ENCODE measurements around the gene FBXO24. TPM values are rescaled to one million over a fixed set of nuclear protein-coding genes. Genes with fewer than 3 reads are reported as not detected.
"Not testable (repeated sequence)": the region's sequence is repeated elsewhere in the genome, so short reads cannot be mapped to it uniquely, and the experiment has no call there.

The FBXO24 gene
- total and polyA plus RNA-seq, 11 donors: 0.11 to 0.75 (median 0.31) TPM; not detected in 4

GRCh38 chr7:100547872-100548271 is 38.3 kb upstream of the FBXO24 start:
- Histone ChIP-seq H3K9me3 (no peaks in the 10 kb centered on the region), H3K27ac (peak overlapping the region; percentile 77 to 92 (median 88)), H3K36me3 (peaks cover 0 to 40% (median 23%) of the 10 kb centered on the region in 9 donors), H3K4me3 (no peak overlapping the region), H3K27me3 (no peaks in the 10 kb centered on the region), H3K4me1 (peaks cover 10 to 77% (median 48%) of the 10 kb centered on the region in 12 donors)
- intact Hi-C loops (cut with DNase I): no loop called here
- WGBS, 4 donors: 0 to 20% (median 6%) methylated on average over 2 of the region's 2 CpGs
- peak in 4 of 5 donors; percentile 38 to 64 (median 48) for DNase-seq
- peak in 3 of 4 donors; percentile 27 to 61 (median 45) for ATAC-seq
- TF ChIP-seq CTCF (IDR thresholded peaks at IDR 0.05): no peak
- TF ChIP-seq POLR2A (IDR thresholded peaks at IDR 0.05): no peak

- WGBS, 4 donors: 66 to 78% (median 72%) methylated on average over 5 of the region's 5 CpGs
These were observed 37.7 kb upstream of the FBXO24 start for GRCh38 chr7:100548446-100548845.

GRCh38 chr7:100552532-100552931 is 33.6 kb upstream of the FBXO24 start:
- no peaks in the 10 kb centered on the region for H3K9me3 ChIP-seq
- H3K4me3 ChIP-seq: no peak overlapping the region
- TF ChIP-seq CTCF (IDR thresholded peaks at IDR 0.05) (no peak), POLR2A (IDR thresholded peaks at IDR 0.05) (no peak)
- ATAC-seq (no peak), DNase-seq (no peak)
- no peak overlapping the region for H3K27ac ChIP-seq
- 98 to 100% (median 98%) methylated on average over 2 of the region's 2 CpGs for WGBS, 4 donors
- H3K36me3 ChIP-seq: peaks cover 0 to 82% (median 61%) of the 10 kb centered on the region in 9 donors
- peaks cover 0 to 32% (median 11%) of the 10 kb centered on the region in 12 donors for H3K4me1 ChIP-seq
- intact Hi-C loops (cut with DNase I): no loop called here
- no peaks in the 10 kb centered on the region for H3K27me3 ChIP-seq

More at GRCh38 chr7:100548446-100548845, 37.7 kb upstream of the FBXO24 start:
- peak overlapping the region; percentile 77 to 92 (median 88) for H3K27ac ChIP-seq
- H3K9me3 ChIP-seq; H3K27me3 ChIP-seq; ATAC-seq; H3K4me3 ChIP-seq; DNase-seq; intact Hi-C loops (cut with DNase I): not testable (repeated sequence)
- H3K4me1 ChIP-seq: peaks cover 10 to 73% (median 48%) of the 10 kb centered on the region in 12 donors
- H3K36me3 ChIP-seq: peaks cover 0 to 46% (median 29%) of the 10 kb centered on the region in 9 donors

GRCh38 chr7:100553032-100553431 is 33.1 kb upstream of the FBXO24 start:
- no peak for DNase-seq
- WGBS, 4 donors: 90 to 98% (median 97%) methylated on average over 3 of the region's 3 CpGs
- Histone ChIP-seq H3K27me3 (no peaks in the 10 kb centered on the region), H3K27ac (no peak overlapping the region), H3K4me3 (no peak overlapping the region), H3K36me3 (peaks cover 0 to 87% (median 64%) of the 10 kb centered on the region in 9 donors), H3K4me1 (peaks cover 0 to 27% (median 6%) of the 10 kb centered on the region in 12 donors), H3K9me3 (no peaks in the 10 kb centered on the region)
- ATAC-seq: no peak
- intact Hi-C loops (cut with DNase I): no loop called here
- TF ChIP-seq POLR2A (IDR thresholded peaks at IDR 0.05) (no peak), CTCF (IDR thresholded peaks at IDR 0.05) (no peak)

- 91 to 93% (median 92%) methylated on average over 5 of the region's 5 CpGs for WGBS, 4 donors
- ATAC-seq: no peak
- Histone ChIP-seq H3K4me1 (peaks cover 0 to 7% (median 1%) of the 10 kb centered on the region in 12 donors), H3K27me3 (no peaks in the 10 kb centered on the region), H3K27ac (no peak overlapping the region), H3K36me3 (peaks cover 0 to 69% (median 60%) of the 10 kb centered on the region in 9 donors), H3K4me3 (no peak overlapping the region), H3K9me3 (no peaks in the 10 kb centered on the region)
- TF ChIP-seq CTCF (IDR thresholded peaks at IDR 0.05): no peak
- no peak for TF ChIP-seq POLR2A (IDR thresholded peaks at IDR 0.05)
- intact Hi-C loops (cut with DNase I): loop anchor here in 3 of 10 donors (5.0 kb wide), 2 partner anchors 73 to 88 kb away; partner anchors contain the start of gene NYAP1 (in 1 of the 3)
- no peak for DNase-seq
These were observed 30.4 kb upstream of the FBXO24 start for GRCh38 chr7:100555701-100556100.

Measured in heart left ventricle (tissue), 16 donors.